GM18861 (cell line): ENCODE data around the gene INAVA.
"Not testable (repeated sequence)": the region's sequence is repeated elsewhere in the genome, so short reads cannot be mapped to it uniquely, and the experiment has no call there.

ENCODE experiments used
- ATAC-seq: cut with Tn5 transposase; IDR thresholded peaks from one replicate; pipeline ENCODE4 v1.9.1; 2021; ENCODE audit not compliant: unreplicated experiment

INAVA gene

DNA sequence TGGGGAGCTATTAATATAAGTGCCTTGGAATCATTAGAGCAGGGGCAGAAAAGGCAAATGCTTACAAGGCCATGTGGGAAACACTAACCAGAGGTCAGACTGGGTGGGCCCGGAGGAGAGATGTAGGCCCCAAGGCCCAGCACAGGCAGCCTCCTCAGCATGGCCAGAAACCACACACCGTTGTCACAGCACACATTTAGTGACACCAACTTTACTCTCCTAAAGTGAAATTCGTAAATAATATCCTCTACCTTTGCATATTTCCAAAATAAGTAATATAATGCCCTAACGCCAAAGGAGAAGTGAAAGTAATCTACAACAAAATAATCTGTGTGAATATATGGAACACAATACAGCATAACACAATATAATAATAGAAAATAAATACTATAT is 66.2 kb downstream of the INAVA start:
- ATAC-seq: peak; percentile 46

DNA sequence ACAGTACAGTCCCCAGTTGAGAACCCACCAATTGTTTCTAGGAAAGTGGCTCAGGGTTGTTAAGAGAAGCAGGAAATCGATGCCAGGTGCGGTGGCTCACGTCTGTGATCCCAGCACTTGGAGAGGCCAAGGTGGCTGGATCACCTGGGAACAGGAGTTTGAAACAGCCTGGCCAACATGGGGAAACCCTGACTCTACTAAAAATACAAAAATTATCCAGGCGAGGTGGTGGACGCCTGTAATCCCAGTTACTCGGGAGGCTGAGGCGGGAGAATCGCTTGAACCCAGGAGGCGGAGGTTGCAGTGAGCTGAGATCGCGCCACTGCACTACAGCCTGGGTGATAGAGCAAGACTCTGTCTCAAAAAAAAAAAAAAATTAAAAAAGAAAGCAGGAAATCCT is 67.5 kb downstream of the INAVA start:
- ATAC-seq: not testable (repeated sequence)

DNA sequence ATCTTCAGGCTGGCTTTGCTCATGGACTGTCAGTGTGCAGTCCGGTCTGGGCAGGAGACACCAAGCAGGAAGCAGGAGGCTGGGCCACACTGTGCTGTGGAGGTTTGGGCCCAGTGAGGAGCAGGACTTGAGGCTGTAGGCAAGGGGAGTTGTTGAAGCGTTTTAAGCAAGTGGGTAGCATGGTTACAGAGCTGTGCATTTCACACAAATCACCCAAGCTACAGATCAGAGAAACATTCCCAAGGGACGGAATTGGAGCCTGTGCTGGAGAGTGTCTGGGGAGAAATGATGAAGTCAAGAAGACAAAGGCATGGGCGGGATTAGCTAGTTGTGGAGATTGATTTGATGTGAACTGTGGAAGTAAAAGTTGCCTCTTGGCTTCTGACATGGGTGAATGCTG is 67.9 kb downstream of the INAVA start:
- no peak for ATAC-seq

DNA sequence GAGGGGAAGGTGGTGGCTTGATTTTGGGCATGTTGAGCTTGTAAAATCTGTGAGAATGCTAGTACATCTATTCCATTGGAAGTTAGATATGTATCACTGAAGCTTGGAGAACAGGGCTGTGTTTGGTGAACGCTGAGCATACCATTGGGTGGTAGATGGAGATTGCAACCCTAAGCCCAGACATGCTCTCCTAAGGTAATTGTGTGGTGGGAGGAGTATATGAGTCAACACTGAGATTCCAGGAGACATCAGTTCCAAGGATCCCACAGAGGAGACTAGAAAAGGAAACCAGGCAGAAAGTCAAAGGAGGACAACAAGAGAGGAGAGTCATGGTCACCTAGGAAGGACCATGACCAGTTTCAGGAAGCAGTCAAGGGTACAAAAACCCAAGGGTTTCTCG is 68.4 kb downstream of the INAVA start:
- no peak for ATAC-seq

DNA sequence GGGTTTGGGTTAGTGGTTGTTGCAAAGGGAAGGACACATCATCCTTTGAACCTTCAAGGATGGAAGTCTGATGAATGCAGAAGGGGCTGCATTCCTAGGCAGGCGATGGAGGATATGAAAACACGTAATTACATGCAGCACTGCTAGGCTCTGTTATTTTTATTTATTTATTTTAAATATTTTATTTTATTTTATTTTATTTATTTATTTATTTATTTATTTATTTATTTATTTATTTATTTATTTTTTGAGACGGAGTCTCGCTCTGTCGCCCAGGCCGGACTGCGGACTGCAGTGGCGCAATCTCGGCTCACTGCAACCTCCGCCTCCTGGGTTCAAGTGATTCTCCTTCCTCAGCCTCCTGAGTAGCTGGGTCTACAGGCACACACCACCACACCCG is 69.2 kb downstream of the INAVA start:
- ATAC-seq: not testable (repeated sequence)
